Measurements from ENCODE around the gene MESP2. TPM values are rescaled to one million over a fixed set of nuclear protein-coding genes. Genes with fewer than 3 reads are reported as not detected.
A peak's percentile ranks its signal among the peaks of the same experiment; 100 is the strongest.
"Not testable (repeated sequence)": the region's sequence is repeated elsewhere in the genome, so short reads cannot be mapped to it uniquely, and the experiment has no call there.

MESP2 gene
- total RNA-seq, 1 experiment from 2014 or later = 1.1 TPM

DNA sequence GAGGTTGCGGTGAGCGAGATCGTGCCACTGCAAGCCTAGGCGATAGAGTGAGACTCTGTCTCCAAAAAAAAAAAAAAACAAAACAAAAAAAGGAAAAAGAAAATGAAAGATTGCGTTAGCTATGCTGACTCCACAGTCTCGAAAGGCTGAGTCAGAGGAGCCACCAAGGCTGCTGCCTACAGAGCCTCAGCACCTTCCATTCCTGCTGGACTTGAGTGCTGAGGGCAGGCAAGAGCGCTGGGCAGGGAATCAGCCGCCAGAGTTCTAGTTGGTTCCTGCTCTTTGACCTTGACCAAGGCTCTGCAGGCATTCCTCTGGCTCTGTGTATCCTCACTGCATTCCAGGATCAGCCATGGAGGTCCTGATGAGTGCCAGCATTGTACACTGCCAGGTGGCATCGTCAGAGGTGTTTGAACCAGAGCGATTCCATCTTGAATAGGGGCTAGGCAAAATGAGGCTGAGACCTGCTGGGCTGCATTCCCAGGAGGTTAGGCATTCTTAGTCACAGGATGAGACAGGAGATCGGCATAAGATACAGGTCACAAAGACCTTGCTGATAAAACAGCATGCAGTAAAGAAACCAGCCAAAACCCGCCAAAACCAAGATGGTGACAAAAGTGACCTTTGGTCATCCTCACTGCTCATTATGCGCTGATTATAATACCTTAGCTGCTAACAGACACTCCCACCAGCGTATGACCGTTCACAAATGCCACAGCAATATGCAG lies 5.9 kb downstream of the MESP2 start:
- DNase-seq (ENCODE audit: low read depth, low spot score) (no peak), ATAC-seq (peak; percentile 41)
- Histone ChIP-seq H3K27me3 (ENCODE audit: control insufficient read depth, insufficient read depth, low read length) (no peaks in the 10 kb centered on the region), H3K4me3 (ENCODE audit: low read depth in 2 of 2, low read length in 2 of 2) (no peak overlapping the region), H3K9me3 (ENCODE audit: control insufficient read depth, insufficient read depth, low read depth, low read length) (no peaks in the 10 kb centered on the region), H3K27ac (ENCODE audit: low read length) (no peak overlapping the region), H3K36me3 (ENCODE audit: control insufficient read depth, insufficient read depth, low read length) (no peaks in the 10 kb centered on the region), H3K4me1 (ENCODE audit: control insufficient read depth, insufficient read depth, low read length) (peaks cover 21% of the 10 kb centered on the region)
- TF ChIP-seq POLR2AphosphoS5 (IDR thresholded peaks at IDR 0.05; ENCODE audit: low read depth, low read length) (no peak), REST (IDR thresholded peaks at IDR 0.05; ENCODE audit: insufficient read depth in 1 of 2, low read depth in 2 of 2, low read length in 1 of 2) (no peak), SIN3A (IDR thresholded peaks at IDR 0.05; ENCODE audit: borderline replicate concordance, insufficient read depth, low read depth, low read length) (no peak), TCF7L2 (IDR thresholded peaks at IDR 0.05; ENCODE audit: low read depth, low read length) (no peak)
- TF ChIP-seq, protein P1, sequence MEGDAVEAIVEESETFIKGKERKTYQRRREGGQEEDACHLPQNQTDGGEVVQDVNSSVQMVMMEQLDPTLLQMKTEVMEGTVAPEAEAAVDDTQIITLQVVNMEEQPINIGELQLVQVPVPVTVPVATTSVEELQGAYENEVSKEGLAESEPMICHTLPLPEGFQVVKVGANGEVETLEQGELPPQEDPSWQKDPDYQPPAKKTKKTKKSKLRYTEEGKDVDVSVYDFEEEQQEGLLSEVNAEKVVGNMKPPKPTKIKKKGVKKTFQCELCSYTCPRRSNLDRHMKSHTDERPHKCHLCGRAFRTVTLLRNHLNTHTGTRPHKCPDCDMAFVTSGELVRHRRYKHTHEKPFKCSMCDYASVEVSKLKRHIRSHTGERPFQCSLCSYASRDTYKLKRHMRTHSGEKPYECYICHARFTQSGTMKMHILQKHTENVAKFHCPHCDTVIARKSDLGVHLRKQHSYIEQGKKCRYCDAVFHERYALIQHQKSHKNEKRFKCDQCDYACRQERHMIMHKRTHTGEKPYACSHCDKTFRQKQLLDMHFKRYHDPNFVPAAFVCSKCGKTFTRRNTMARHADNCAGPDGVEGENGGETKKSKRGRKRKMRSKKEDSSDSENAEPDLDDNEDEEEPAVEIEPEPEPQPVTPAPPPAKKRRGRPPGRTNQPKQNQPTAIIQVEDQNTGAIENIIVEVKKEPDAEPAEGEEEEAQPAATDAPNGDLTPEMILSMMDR (IDR thresholded peaks at IDR 0.05) = no peak
- BruUV-seq (replicated peaks) = no TSS peak
- CTCF ChIA-PET = no interaction called here
- intact Hi-C loops (cut with micrococcal nuclease; ENCODE audit: unreplicated experiment) = no loop called here
- in situ Hi-C loops (cut with HindIII; ENCODE audit: low pct_unique_long_range_greater_than_20kb, low sequenced_read_pairs) = no loop called here
- POLR2A ChIA-PET = interaction anchor here (0.7 kb wide), 1 partner anchor 101 kb away, joined by 6 read pairs; no protein-coding TSS in a partner anchor

DNA sequence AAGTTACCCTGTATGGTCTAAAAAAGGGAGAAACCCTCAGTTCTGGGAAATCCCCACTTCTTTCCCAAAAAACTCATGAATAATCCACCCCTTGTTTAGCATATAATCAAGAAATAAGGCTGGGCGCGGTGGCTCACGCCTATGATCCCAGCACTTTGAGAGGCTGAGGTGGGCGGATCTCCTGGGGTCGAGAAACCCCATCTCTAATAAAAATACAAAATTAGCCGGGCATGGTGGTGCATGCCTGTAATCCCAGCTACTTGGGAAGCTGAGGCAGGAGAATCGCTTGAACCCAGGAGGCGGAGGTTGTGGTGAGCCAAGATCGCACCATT lies 6.5 kb downstream of the MESP2 start:
- POLR2A ChIA-PET; H3K36me3 ChIP-seq (ENCODE audit: control insufficient read depth, insufficient read depth, low read length); ATAC-seq; H3K4me3 ChIP-seq (ENCODE audit: low read depth in 2 of 2, low read length in 2 of 2); H3K27me3 ChIP-seq (ENCODE audit: control insufficient read depth, insufficient read depth, low read length); in situ Hi-C loops (cut with HindIII; ENCODE audit: low pct_unique_long_range_greater_than_20kb, low sequenced_read_pairs); H3K27ac ChIP-seq (ENCODE audit: low read length); CTCF ChIA-PET; H3K9me3 ChIP-seq (ENCODE audit: control insufficient read depth, insufficient read depth, low read depth, low read length); DNase-seq (ENCODE audit: low read depth, low spot score); intact Hi-C loops (cut with micrococcal nuclease; ENCODE audit: unreplicated experiment); BruUV-seq (replicated peaks): not testable (repeated sequence)
- peaks cover 21% of the 10 kb centered on the region for H3K4me1 ChIP-seq (ENCODE audit: control insufficient read depth, insufficient read depth, low read length)

GRCh38 chr15:89783111-89783860 lies 7.2 kb downstream of the MESP2 start:
- ATAC-seq = peak; percentile 49
- no TSS peak for BruUV-seq (replicated peaks)

More at GRCh38 chr15:89783111-89783860, 7.2 kb downstream of the MESP2 start:
- intact Hi-C loops (cut with micrococcal nuclease; ENCODE audit: unreplicated experiment) = no loop called here
- peaks cover 21% of the 10 kb centered on the region for H3K4me1 ChIP-seq (ENCODE audit: control insufficient read depth, insufficient read depth, low read length)
- DNase-seq (ENCODE audit: low read depth, low spot score) = no peak
- TF ChIP-seq TCF7L2 (IDR thresholded peaks at IDR 0.05; ENCODE audit: low read depth, low read length) = peak; percentile 40; the same call in 1 of the 2 replicates
- TF ChIP-seq SIN3A (IDR thresholded peaks at IDR 0.05; ENCODE audit: borderline replicate concordance, insufficient read depth, low read depth, low read length) = no peak
- POLR2A ChIA-PET = no interaction called here
- CTCF ChIA-PET = no interaction called here
- no peaks in the 10 kb centered on the region; the same call in 1 of the 2 replicates for H3K36me3 ChIP-seq (ENCODE audit: control insufficient read depth, insufficient read depth, low read length)
- in situ Hi-C loops (cut with HindIII; ENCODE audit: low pct_unique_long_range_greater_than_20kb, low sequenced_read_pairs) = no loop called here
- no peak overlapping the region for H3K27ac ChIP-seq (ENCODE audit: low read length)
- no peak overlapping the region for H3K4me3 ChIP-seq (ENCODE audit: low read depth in 2 of 2, low read length in 2 of 2)
- H3K9me3 ChIP-seq (ENCODE audit: control insufficient read depth, insufficient read depth, low read depth, low read length) = no peaks in the 10 kb centered on the region
- H3K27me3 ChIP-seq (ENCODE audit: control insufficient read depth, insufficient read depth, low read length) = no peaks in the 10 kb centered on the region
